Gastroesophageal sphincter (tissue), 4 donors: ENCODE measurements around the gene RAB11FIP2. TPM values are rescaled to one million over a fixed set of nuclear protein-coding genes. Genes with fewer than 3 reads are reported as not detected.

Experiments used
- ATAC-seq: fragments of 150-250 bp; one replicate; pipeline ENCODE4 v1.9.1; 2016; ENCODE audit warnings: mild to moderate bottlenecking, moderate library complexity
- H3K27ac ChIP-seq, 4 donors: fragments of 200-600 bp; sonication (generic) in 3 of 4; 1 replicate in 3 of 4; 2 replicates in 1 of 4; pipeline ENCODE4 v1.5.1; 2016 to 2019
- H3K27me3 ChIP-seq: fragments of 200-600 bp; sonication (generic); one replicate; pipeline ENCODE4 v1.5.1; 2019
- H3K36me3 ChIP-seq, 2 donors: fragments of 200-600 bp; sonication (generic); one replicate each; pipeline ENCODE4 v1.5.1; 2019; ENCODE audit warnings: control low read depth in 1 of 2
- H3K4me1 ChIP-seq, 3 donors: fragments of 200-600 bp; sonication (generic); 1 replicate in 2 of 3; 2 replicates in 1 of 3; pipeline ENCODE4 v1.5.1; 2016 to 2019; ENCODE audit warnings: control low read depth in 2 of 3
- H3K4me3 ChIP-seq, 2 donors: fragments of 200-600 bp; sonication (generic); one replicate each; pipeline ENCODE4 v1.5.1; 2019; ENCODE audit warnings: mild to moderate bottlenecking in 1 of 2, moderate library complexity in 1 of 2
- H3K9me3 ChIP-seq, 3 donors: fragments of 200-600 bp; sonication (generic); one replicate each; pipeline ENCODE4 v1.5.1; 2017 to 2019; ENCODE audit warnings: control low read depth in 2 of 3
- EP300 ChIP-seq: sonication (generic); formaldehyde crosslinking; IDR thresholded peaks from one replicate; pipeline ENCODE4 v1.6.1; 2017; ENCODE audit warnings: antibody characterized with exemption, mild to moderate bottlenecking
- POLR2A ChIP-seq, 2 donors: fragments of 450-650 bp; IDR thresholded peaks; one replicate each; pipeline ENCODE4 v1.6.1; 2017; ENCODE audit warnings: antibody characterized with exemption in 2 of 2, mild to moderate bottlenecking in 2 of 2, moderate library complexity in 1 of 2
- POLR2AphosphoS5 ChIP-seq: sonication (generic); formaldehyde crosslinking; IDR thresholded peaks from one replicate; pipeline ENCODE4 v1.6.1; 2017; ENCODE audit warnings: antibody characterized with exemption
- WGBS, 2 donors: methylation state at CpG; one replicate each; pipeline ENCODE4 v1.1.5; 2018; ENCODE audit warnings: low coverage in 1 of 2; 5-methylcytosine and 5-hydroxymethylcytosine counted together
- total RNA-seq, 4 donors: library from RNA; depleted of rRNA; stranded (reverse); fragments of >200 nt; gene quantifications; one replicate each; pipeline ENCODE4 v1.1.0, GENCODE V29; 2016
- TF ChIP-seq, protein P1 (sequence below), 4 experiments: fragments of 200-600 bp in 2 of 4; fragments of 450-650 bp in 2 of 4; sonication (generic) in 1 of 4; IDR thresholded peaks; one replicate each; pipeline ENCODE4 v1.5.1; 2017 to 2019; ENCODE audit warnings: antibody characterized with exemption in 4 of 4, mild to moderate bottlenecking in 2 of 4, moderate library complexity in 2 of 4

The RAB11FIP2 gene
- total RNA-seq, 4 donors from 2014 or later = 32.0 to 55.1 (median 44.8) TPM

DNA sequence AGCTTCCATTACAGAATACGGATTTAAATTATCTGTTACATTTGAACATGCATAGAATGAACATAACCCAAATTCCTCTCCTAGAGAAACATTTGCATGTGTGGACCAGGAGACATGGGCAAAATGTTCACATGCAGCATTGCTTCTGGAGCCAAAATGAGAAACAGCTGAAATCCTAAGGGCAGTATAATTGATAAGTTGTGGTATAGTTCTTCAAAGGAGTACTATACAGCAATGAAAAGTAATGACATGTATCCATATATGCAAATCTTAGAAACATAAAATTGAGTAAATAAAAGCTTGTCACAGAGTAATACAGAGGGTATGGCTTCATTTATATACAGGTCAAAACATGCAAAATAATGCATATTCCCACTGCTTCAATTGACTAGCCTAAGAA is 77.1 kb downstream of the RAB11FIP2 start:
- WGBS, 2 donors = 86 to 100% methylated on average over 1 of the region's 1 CpG
- no peak overlapping the region for H3K4me3 ChIP-seq
- no peaks in the 10 kb centered on the region for H3K36me3 ChIP-seq
- no peaks in the 10 kb centered on the region for H3K9me3 ChIP-seq
- H3K27me3 ChIP-seq = no peaks in the 10 kb centered on the region
- H3K27ac ChIP-seq = no peak overlapping the region
- no peak for ATAC-seq
- TF ChIP-seq, protein P1, sequence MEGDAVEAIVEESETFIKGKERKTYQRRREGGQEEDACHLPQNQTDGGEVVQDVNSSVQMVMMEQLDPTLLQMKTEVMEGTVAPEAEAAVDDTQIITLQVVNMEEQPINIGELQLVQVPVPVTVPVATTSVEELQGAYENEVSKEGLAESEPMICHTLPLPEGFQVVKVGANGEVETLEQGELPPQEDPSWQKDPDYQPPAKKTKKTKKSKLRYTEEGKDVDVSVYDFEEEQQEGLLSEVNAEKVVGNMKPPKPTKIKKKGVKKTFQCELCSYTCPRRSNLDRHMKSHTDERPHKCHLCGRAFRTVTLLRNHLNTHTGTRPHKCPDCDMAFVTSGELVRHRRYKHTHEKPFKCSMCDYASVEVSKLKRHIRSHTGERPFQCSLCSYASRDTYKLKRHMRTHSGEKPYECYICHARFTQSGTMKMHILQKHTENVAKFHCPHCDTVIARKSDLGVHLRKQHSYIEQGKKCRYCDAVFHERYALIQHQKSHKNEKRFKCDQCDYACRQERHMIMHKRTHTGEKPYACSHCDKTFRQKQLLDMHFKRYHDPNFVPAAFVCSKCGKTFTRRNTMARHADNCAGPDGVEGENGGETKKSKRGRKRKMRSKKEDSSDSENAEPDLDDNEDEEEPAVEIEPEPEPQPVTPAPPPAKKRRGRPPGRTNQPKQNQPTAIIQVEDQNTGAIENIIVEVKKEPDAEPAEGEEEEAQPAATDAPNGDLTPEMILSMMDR (IDR thresholded peaks at IDR 0.05) = no peak
- TF ChIP-seq POLR2A (IDR thresholded peaks at IDR 0.05) (no peak), EP300 (no peak), POLR2AphosphoS5 (no peak)
- H3K4me1 ChIP-seq = no peaks in the 10 kb centered on the region

DNA sequence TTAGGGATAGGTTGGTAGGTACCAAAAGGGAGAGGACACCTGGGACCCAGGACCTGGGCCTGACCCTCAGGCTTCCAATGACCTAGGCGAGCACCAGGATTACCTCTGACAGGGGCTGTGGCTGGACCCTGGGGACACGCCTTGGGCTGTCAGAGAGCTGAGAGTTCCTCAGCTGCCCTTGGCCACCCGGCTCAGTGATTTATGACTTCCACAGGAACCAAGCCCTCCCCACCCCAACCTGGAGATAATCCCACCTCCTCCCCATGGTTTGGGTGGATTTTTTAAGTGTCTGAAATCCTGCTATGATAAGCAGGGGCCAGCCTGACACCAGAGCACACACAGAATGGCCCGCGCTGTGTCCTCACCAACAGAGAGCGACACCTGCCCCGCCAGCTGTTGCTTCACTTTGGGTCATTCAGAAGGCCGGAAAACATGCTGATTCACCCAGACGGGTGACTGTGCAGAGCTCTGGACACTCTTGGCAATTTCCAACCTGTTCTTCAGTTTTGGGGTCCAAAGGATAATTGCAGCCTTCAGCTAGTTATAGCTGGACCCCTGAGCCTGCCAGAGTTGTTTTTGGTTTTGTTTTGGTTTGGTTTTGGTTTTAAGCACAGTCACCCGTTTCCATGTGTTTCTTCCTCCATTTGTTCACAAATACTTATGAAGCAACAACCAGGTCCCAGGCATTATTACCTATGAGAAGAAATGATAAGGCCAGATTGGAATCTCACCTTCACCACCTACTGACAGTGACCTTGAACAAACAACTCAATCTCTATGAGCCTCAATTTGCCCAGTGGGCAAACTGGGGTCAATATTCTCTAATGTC is 78.2 kb downstream of the RAB11FIP2 start:
- Histone ChIP-seq H3K4me1 (no peaks in the 10 kb centered on the region), H3K36me3 (no peaks in the 10 kb centered on the region), H3K27ac (no peak overlapping the region), H3K9me3 (no peaks in the 10 kb centered on the region), H3K27me3 (no peaks in the 10 kb centered on the region), H3K4me3 (no peak overlapping the region)
- TF ChIP-seq EP300 (no peak), POLR2A (IDR thresholded peaks at IDR 0.05) (no peak), POLR2AphosphoS5 (no peak)
- TF ChIP-seq, protein P1 (IDR thresholded peaks at IDR 0.05) = no peak
- no peak for ATAC-seq
- WGBS, 2 donors = 67 to 100% methylated on average over 1 to 2 of the region's 10 CpGs

DNA sequence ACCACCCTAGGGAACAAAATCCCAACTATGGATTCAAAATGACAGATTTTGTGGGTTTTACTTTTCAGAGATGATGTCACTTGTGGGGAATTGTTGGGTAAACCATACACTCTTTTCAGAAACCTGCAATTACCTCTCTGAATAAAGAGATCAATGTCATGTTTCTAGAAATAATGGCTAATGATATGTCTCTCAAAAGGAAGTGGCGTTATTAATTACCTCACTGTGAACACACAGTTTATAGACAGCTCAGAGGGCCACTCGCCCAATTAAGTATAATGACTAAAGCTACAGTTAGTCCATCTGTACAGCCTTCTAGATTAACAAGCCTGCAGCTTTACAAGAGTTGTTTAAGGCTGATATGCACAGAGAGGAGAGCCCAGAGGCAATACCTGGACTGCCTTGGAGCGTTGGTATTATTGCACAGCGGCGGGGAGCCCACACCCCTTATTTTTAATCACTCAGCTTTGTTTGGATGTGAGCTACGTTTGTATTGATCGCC is 79.5 kb downstream of the RAB11FIP2 start:
- Histone ChIP-seq H3K4me3 (no peak overlapping the region), H3K36me3 (no peaks in the 10 kb centered on the region), H3K27me3 (no peaks in the 10 kb centered on the region), H3K4me1 (no peaks in the 10 kb centered on the region), H3K9me3 (no peaks in the 10 kb centered on the region), H3K27ac (no peak overlapping the region)
- ATAC-seq = no peak
- WGBS, 2 donors = 73 to 87% methylated on average over 7 of the region's 7 CpGs
- TF ChIP-seq, protein P1 (IDR thresholded peaks at IDR 0.05) = no peak
- TF ChIP-seq EP300 (no peak), POLR2A (IDR thresholded peaks at IDR 0.05) (no peak), POLR2AphosphoS5 (no peak)

DNA sequence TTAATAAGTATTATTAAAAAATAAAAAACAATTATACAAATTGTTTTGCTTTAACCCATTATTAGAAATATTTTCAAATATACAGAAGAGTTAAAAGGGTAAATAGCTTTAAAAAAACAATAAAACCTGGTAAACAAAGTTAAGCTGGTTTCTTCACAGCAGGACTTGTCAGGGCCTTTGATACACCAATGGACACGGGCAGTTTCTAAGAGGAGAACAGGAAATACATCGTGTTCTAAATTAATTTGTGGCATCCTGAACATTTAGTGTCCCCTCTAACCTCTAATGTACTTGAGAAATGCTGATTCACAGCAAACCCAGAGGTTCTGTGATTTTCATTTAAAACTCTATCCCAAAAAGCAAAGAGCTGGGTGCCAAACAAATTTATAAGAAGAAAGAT is 80.8 kb downstream of the RAB11FIP2 start:
- Histone ChIP-seq H3K36me3 (no peaks in the 10 kb centered on the region), H3K27ac (no peak overlapping the region), H3K4me3 (no peak overlapping the region), H3K27me3 (no peaks in the 10 kb centered on the region), H3K9me3 (no peaks in the 10 kb centered on the region), H3K4me1 (no peaks in the 10 kb centered on the region)
- TF ChIP-seq, protein P1 (IDR thresholded peaks at IDR 0.05) = no peak
- TF ChIP-seq POLR2A (IDR thresholded peaks at IDR 0.05) (no peak), EP300 (no peak), POLR2AphosphoS5 (no peak)
- ATAC-seq = no peak
- 50 to 63% methylated on average over 2 of the region's 2 CpGs for WGBS, 2 donors

DNA sequence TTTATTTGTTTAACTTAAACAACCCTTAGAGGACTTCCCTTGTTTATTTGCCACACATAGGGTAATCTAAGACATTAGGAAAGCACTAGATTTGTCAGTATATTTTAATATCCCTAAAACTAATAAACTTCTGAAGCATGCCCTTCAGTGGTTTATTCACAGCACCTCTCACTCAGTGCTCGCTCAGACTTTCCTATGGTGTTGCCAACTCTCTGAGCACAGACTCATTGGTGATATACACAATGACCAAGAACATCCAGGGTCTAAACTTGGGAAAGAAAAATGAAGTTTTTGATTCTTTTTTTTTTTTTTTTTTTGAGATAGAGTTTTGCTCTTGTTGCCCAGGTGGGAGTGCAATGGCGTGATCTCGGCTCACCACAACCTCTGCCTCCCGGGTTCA is 82.2 kb downstream of the RAB11FIP2 start:
- no peaks in the 10 kb centered on the region for H3K36me3 ChIP-seq
- H3K4me1 ChIP-seq = no peaks in the 10 kb centered on the region
- H3K27ac ChIP-seq = no peak overlapping the region
- WGBS, 2 donors = 31 to 80% methylated on average over 1 to 4 of the region's 4 CpGs
- H3K9me3 ChIP-seq = no peaks in the 10 kb centered on the region
- no peak overlapping the region for H3K4me3 ChIP-seq
- TF ChIP-seq POLR2A (IDR thresholded peaks at IDR 0.05) (no peak), POLR2AphosphoS5 (no peak), EP300 (no peak)
- TF ChIP-seq, protein P1 (IDR thresholded peaks at IDR 0.05) = no peak
- no peak for ATAC-seq
- H3K27me3 ChIP-seq = no peaks in the 10 kb centered on the region
